A549 (cell line): ENCODE results near the gene MMP24OS. TPM values are rescaled to one million over a fixed set of nuclear protein-coding genes. Genes with fewer than 3 reads are reported as not detected.

Experiments
- ATAC-seq, 2 experiments: fragments of 200-7000 bp in 1 of 2; fragments of >200 bp in 1 of 2; cut with Nextera tagmentation in 1 of 2; cut with Tn5 transposase in 1 of 2; 3 replicates each; pipeline versions ENCODE4 v1.8.0 to v1.9.1; 2018 to 2020; ENCODE audit warnings: mild to moderate bottlenecking in 1 of 2, moderate library complexity in 1 of 2
- CTCF ChIA-PET: fragments of 300-600 bp; sonication (Branson Sonifier 250); formaldehyde crosslinking; extraction: SDS; loops from one replicate; lab custom pipeline; 2021; ENCODE audit warnings: antibody characterized with exemption, inconsistent platforms; lab: Yijun Ruan, JAX
- POLR2A ChIA-PET: fragments of 350-600 bp; formaldehyde crosslinking; extraction: SDS; loops from one replicate; lab custom pipeline; 2021; ENCODE audit warnings: antibody characterized with exemption, inconsistent platforms; lab: Yijun Ruan, JAX
- DNase-seq, 2 experiments: peaks; one replicate each; pipeline versions ENCODE4 v3.0.0 to v3.0.0-alpha.2; 2011 to 2016; ENCODE audit warnings: low read depth in 1 of 2, low spot score in 1 of 2
- FAIRE-seq: peaks from 2 replicates; lab custom pipeline; 2011; peaks lifted over from hg19 to GRCh38; lab: Jason Lieb, UNC
- H3K27ac ChIP-seq, 2 experiments: fragments of >200 bp; sonication (Bioruptor Twin); formaldehyde crosslinking; 3 replicates each; pipeline ENCODE4 v1.5.1; 2016 to 2017
- H3K4me1 ChIP-seq: fragments of >200 bp; sonication (Bioruptor Twin); formaldehyde crosslinking; 3 replicates; pipeline ENCODE4 v1.6.1; 2016
- H3K4me2 ChIP-seq: fragments of >200 bp; sonication (Bioruptor Twin); formaldehyde crosslinking; 3 replicates; pipeline ENCODE4 v1.6.1; 2016
- H3K4me3 ChIP-seq: fragments of >200 bp; sonication (Bioruptor Twin); formaldehyde crosslinking; 3 replicates; pipeline ENCODE4 v1.5.1; 2016
- H3K9me3 ChIP-seq: fragments of >200 bp; sonication (Bioruptor Twin); formaldehyde crosslinking; 3 replicates; pipeline ENCODE4 v1.6.1; 2016
- ATOH8 ChIP-seq: fragments of 250-450 bp; sonication (Bioruptor Pico); IDR thresholded peaks from 2 replicates; pipeline ENCODE4 v1.5.0; 2020; ENCODE audit warnings: low read depth, mild to moderate bottlenecking, moderate library complexity
- BCL3 ChIP-seq: fragments of >200 bp; sonication (Bioruptor Twin); formaldehyde crosslinking; IDR thresholded peaks from 3 replicates; pipeline ENCODE4 v1.6.1; 2016
- BHLHE40 ChIP-seq: IDR thresholded peaks from 2 replicates; pipeline ENCODE4 v1.6.1; 2012; ENCODE audit warnings: low read depth, low read length, inconsistent platforms
- E2F6 ChIP-seq: IDR thresholded peaks from 2 replicates; pipeline ENCODE4 v1.6.1; 2012; ENCODE audit warnings: low read depth, borderline replicate concordance
- EHMT2 ChIP-seq: fragments of 200-600 bp; sonication (generic); IDR thresholded peaks from 2 replicates; pipeline ENCODE4 v1.6.1; 2016; ENCODE audit warnings: antibody characterized with exemption, low read depth, mild to moderate bottlenecking, moderate library complexity
- ELK1 ChIP-seq: fragments of 150-350 bp; IDR thresholded peaks from 2 replicates; pipeline ENCODE4 v1.6.1; 2014; ENCODE audit warnings: low read depth, mild to moderate bottlenecking, low read length
- EP300 ChIP-seq, 2 experiments: fragments of >200 bp; sonication (Bioruptor Twin); formaldehyde crosslinking; IDR thresholded peaks; 2 replicates in 1 of 2; 3 replicates in 1 of 2; pipeline ENCODE4 v1.6.1; 2016 to 2017
- FOSL2 ChIP-seq, 2 experiments: fragments of 450-650 bp in 1 of 2; fragments of >200 bp in 1 of 2; sonication (Bioruptor Twin) in 1 of 2; formaldehyde crosslinking; IDR thresholded peaks; 2 replicates each; pipeline versions ENCODE4 v1.5.0 to v1.6.1; 2016 to 2020; ENCODE audit warnings: mild to moderate bottlenecking in 1 of 2, moderate library complexity in 1 of 2
- FOXS1 ChIP-seq: fragments of 250-450 bp; sonication (Bioruptor Pico); IDR thresholded peaks from 2 replicates; pipeline ENCODE4 v1.5.0; 2020; ENCODE audit warnings: mild to moderate bottlenecking, moderate library complexity
- HDAC2 ChIP-seq: fragments of 200-600 bp; sonication (generic); IDR thresholded peaks from 2 replicates; pipeline ENCODE4 v1.6.1; 2016
- HES2 ChIP-seq: fragments of >200 bp; sonication (Bioruptor Twin); formaldehyde crosslinking; IDR thresholded peaks from 2 replicates; pipeline ENCODE4 v1.6.1; 2016
- HEYL ChIP-seq: fragments of 250-450 bp; sonication (Bioruptor Pico); IDR thresholded peaks from 2 replicates; pipeline ENCODE4 v1.8.0; 2021; ENCODE audit warnings: mild to moderate bottlenecking, moderate library complexity
- HOXA7 ChIP-seq: fragments of 250-450 bp; sonication (Bioruptor Pico); IDR thresholded peaks from 2 replicates; pipeline ENCODE4 v1.5.0; 2020; ENCODE audit warnings: mild to moderate bottlenecking, moderate library complexity
- HOXB13 ChIP-seq: fragments of 250-450 bp; sonication (Bioruptor Pico); IDR thresholded peaks from 2 replicates; pipeline ENCODE4 v1.5.0; 2020; ENCODE audit warnings: low read depth, mild to moderate bottlenecking, moderate library complexity
- HOXB5 ChIP-seq: fragments of 250-450 bp; sonication (Bioruptor Pico); IDR thresholded peaks from 2 replicates; pipeline ENCODE4 v1.5.0; 2020; ENCODE audit warnings: mild to moderate bottlenecking, moderate library complexity
- KDM1A ChIP-seq: fragments of 200-600 bp; sonication (generic); IDR thresholded peaks from 2 replicates; pipeline ENCODE4 v1.6.1; 2016; ENCODE audit warnings: low read depth, mild to moderate bottlenecking
- KDM5A ChIP-seq: fragments of 200-600 bp; sonication (generic); IDR thresholded peaks from 2 replicates; pipeline ENCODE4 v1.6.1; 2016; ENCODE audit warnings: antibody characterized with exemption, mild to moderate bottlenecking
- MAFK ChIP-seq: fragments of 450-650 bp; IDR thresholded peaks from 2 replicates; pipeline ENCODE4 v1.6.1; 2014; ENCODE audit not compliant: partially characterized antibody
- MAX ChIP-seq: IDR thresholded peaks from 2 replicates; pipeline ENCODE4 v1.6.1; 2012
- MAZ ChIP-seq: fragments of 150-350 bp; IDR thresholded peaks from 2 replicates; pipeline ENCODE4 v1.6.1; 2014; ENCODE audit warnings: antibody characterized with exemption, low read depth, low read length, borderline replicate concordance
- MYC ChIP-seq: IDR thresholded peaks from 2 replicates; pipeline ENCODE4 v1.6.1; 2012; ENCODE audit warnings: mild to moderate bottlenecking, inconsistent platforms, low read length, improper control_type of control experiment, borderline replicate concordance
- NFE2L2 ChIP-seq: fragments of 150-350 bp; conservative IDR thresholded peaks from 2 replicates; pipeline ENCODE4 v1.6.1; 2014; ENCODE audit warnings: low read length
- NPAS2 ChIP-seq: fragments of 250-450 bp; sonication (Bioruptor Pico); IDR thresholded peaks from 2 replicates; pipeline ENCODE4 v1.8.0; 2022; ENCODE audit warnings: mild to moderate bottlenecking, moderate library complexity, borderline replicate concordance
- NR3C1 ChIP-seq: fragments of >200 bp; sonication (Bioruptor Twin); formaldehyde crosslinking; IDR thresholded peaks from 3 replicates; pipeline ENCODE4 v1.6.1; 2017
- PBX3 ChIP-seq: IDR thresholded peaks from 2 replicates; pipeline ENCODE4 v1.6.1; 2012
- PHF8 ChIP-seq: fragments of 200-600 bp; sonication (generic); IDR thresholded peaks from 2 replicates; pipeline ENCODE4 v1.6.1; 2016; ENCODE audit warnings: low read depth, mild to moderate bottlenecking, antibody characterized with exemption, moderate library complexity, borderline replicate concordance
- POLR2A ChIP-seq: IDR thresholded peaks from 2 replicates; pipeline ENCODE4 v1.6.1; 2012; ENCODE audit warnings: mild to moderate bottlenecking, low read length
- POLR2AphosphoS2 ChIP-seq: conservative IDR thresholded peaks from 2 replicates; pipeline ENCODE4 v1.6.1; 2012; ENCODE audit warnings: low read length, improper control_type of control experiment, inconsistent platforms
- RNF2 ChIP-seq: fragments of 200-600 bp; sonication (generic); IDR thresholded peaks from 2 replicates; pipeline ENCODE4 v1.6.1; 2016; ENCODE audit warnings: low read depth, mild to moderate bottlenecking, antibody characterized with exemption, moderate library complexity, borderline replicate concordance
- SMC3 ChIP-seq: fragments of >200 bp; sonication (Bioruptor Twin); formaldehyde crosslinking; IDR thresholded peaks from 3 replicates; pipeline ENCODE4 v1.6.1; 2018; ENCODE audit warnings: inconsistent platforms
- USF2 ChIP-seq: fragments of 450-650 bp; IDR thresholded peaks from 2 replicates; pipeline ENCODE4 v1.6.1; 2014; ENCODE audit warnings: antibody characterized with exemption
- ZFP36 ChIP-seq: fragments of 450-650 bp; IDR thresholded peaks from 2 replicates; pipeline ENCODE4 v1.6.1; 2014; ENCODE audit warnings: borderline replicate concordance; ENCODE audit not compliant: partially characterized antibody
- ZNF302 ChIP-seq: fragments of 250-450 bp; sonication (Bioruptor Pico); IDR thresholded peaks from 2 replicates; pipeline ENCODE4 v1.9.0; 2021; ENCODE audit warnings: inconsistent platforms, mild to moderate bottlenecking, moderate library complexity
- WGBS: methylation state at CpG from one replicate; pipeline ENCODE4 v1.1.6; 2017; ENCODE audit errors: missing lambda C conversion rate; 5-methylcytosine and 5-hydroxymethylcytosine counted together
- polyA minus RNA-seq: library from RNA; depleted of rRNA, polyadenylated mRNA; stranded (reverse); fragments of >200 nt; gene quantifications from 2 replicates; pipeline ENCODE4 v1.2.3, GENCODE V29; 2011; rRNA and poly(A)+ RNA removed
- polyA plus RNA-seq, 4 experiments: library from polyadenylated mRNA; depleted of rRNA in 3 of 4; stranded (reverse); fragments of >200 nt; fragmentation: RNase III in 1 of 4; extraction: RNeasy Plus Mini Kit Qiagen cat#74134 plus additional on column Dnase treatment in 1 of 4; gene quantifications; 2 replicates in 3 of 4; 3 replicates in 1 of 4; pipeline ENCODE4 v1.2.3, GENCODE V29; 2011 to 2017

Gene MMP24OS
- polyA plus RNA-seq (2011; rRNA removed) (13.6 and 17.2 TPM in 2 replicates), polyA plus RNA-seq (2017; fragmentation: RNase III; extraction: RNeasy Plus Mini Kit Qiagen cat#74134 plus additional on column Dnase treatment) (34.0 to 45.6 TPM (median 40.5 TPM) in 3 replicates), polyA minus RNA-seq (20.7 and 21.2 TPM in 2 replicates)
- polyA plus RNA-seq (2012; cell fraction: cytosol; rRNA removed) = 25.4 and 34.6 TPM in 2 replicates
- 32.3 and 36.6 TPM in 2 replicates for polyA plus RNA-seq (2012; cell fraction: nucleus; rRNA removed)

GRCh38 chr20:35277531-35278395 lies at the start of gene MMP24OS:
TSS of gene MMP24OS (minus strand) at chr20:35278122. CDS start at chr20:35277929, 193 bp downstream.
- ChIA-PET CTCF (interaction anchor here (0.7 to 15.8 kb wide), 10 partner anchors 9 to 182 kb away, joined by 3 to 333 read pairs (median 9); partner anchors contain the start of gene EDEM2), POLR2A (interaction anchor here (0.7 to 1.6 kb wide), 12 partner anchors 14 to 370 kb away, joined by 3 to 17 read pairs (median 4); partner anchors contain the start of genes CEP250 and SPAG4)
- H3K4me1 ChIP-seq = peaks cover 31% of the 10 kb centered on the region
- WGBS = 2% methylated on average over 12 of the region's 76 CpGs
- H3K4me2 ChIP-seq = peak within 1 kb of the TSS; percentile 94
- peak; percentile 73 to 85 for ATAC-seq
- no peak for FAIRE-seq
- no peaks in the 10 kb centered on the region for H3K9me3 ChIP-seq
- peak; percentile 84 to 89 for DNase-seq
- peak within 1 kb of the TSS; percentile 98 to 99 for H3K27ac ChIP-seq
- peak within 1 kb of the TSS; percentile 76 for H3K4me3 ChIP-seq
- TF ChIP-seq SMC3 (peak; percentile 26; the same call in 2 of the 3 replicates), BCL3 (0 out of 3 replicates have a peak, but pooled peaks have one; percentile 70), MAX (peak; percentile 3; the same call in 1 of the 2 replicates), ELK1 (no peak), BHLHE40 (no peak), KDM5A (no peak), POLR2AphosphoS2 (peak; percentile 73; the same call in 1 of the 2 replicates), PHF8 (peak; percentile 56; the same call in 1 of the 2 replicates), ZNF302 (CRISPR knock-in tag) (no peak), FOXS1 (CRISPR knock-in tag) (no peak), EP300 (IDR thresholded peaks at IDR 0.05) (no peak), ATOH8 (CRISPR knock-in tag) (no peak), HOXB13 (CRISPR knock-in tag) (no peak), EHMT2 (no peak), POLR2A (peak; percentile 90), MAFK (no peak), HEYL (CRISPR knock-in tag) (no peak), PBX3 (peak; percentile 78), MAZ (no peak), ZFP36 (no peak), HES2 (no peak), RNF2 (no peak), KDM1A (no peak), HOXB5 (no peak), MYC (no peak), E2F6 (no peak), HDAC2 (no peak), USF2 (no peak), HOXA7 (peak; percentile 40), FOSL2 (IDR thresholded peaks at IDR 0.05) (no peak), FOSL2 (CRISPR knock-in tag; IDR thresholded peaks at IDR 0.05) (no peak), NR3C1 (no peak), NPAS2 (CRISPR knock-in tag) (no peak), NFE2L2 (no peak)
